GM23248 (cell line): ENCODE data around the gene CCDC51.

Source experiments
- EZH2 ChIP-seq: fragments of 200-600 bp; sonication (generic); IDR thresholded peaks from 2 replicates; pipeline ENCODE4 v1.6.1; 2018; ENCODE audit warnings: antibody characterized with exemption, mild to moderate bottlenecking; ENCODE audit not compliant: insufficient read depth, poor library complexity, severe bottlenecking
- EZH2phosphoT487 ChIP-seq: fragments of 200-600 bp; sonication (generic); IDR thresholded peaks from 2 replicates; pipeline ENCODE4 v1.6.1; 2018; ENCODE audit warnings: antibody characterized with exemption, moderate library complexity, mild to moderate bottlenecking, low read depth; ENCODE audit not compliant: insufficient read depth

DNA sequence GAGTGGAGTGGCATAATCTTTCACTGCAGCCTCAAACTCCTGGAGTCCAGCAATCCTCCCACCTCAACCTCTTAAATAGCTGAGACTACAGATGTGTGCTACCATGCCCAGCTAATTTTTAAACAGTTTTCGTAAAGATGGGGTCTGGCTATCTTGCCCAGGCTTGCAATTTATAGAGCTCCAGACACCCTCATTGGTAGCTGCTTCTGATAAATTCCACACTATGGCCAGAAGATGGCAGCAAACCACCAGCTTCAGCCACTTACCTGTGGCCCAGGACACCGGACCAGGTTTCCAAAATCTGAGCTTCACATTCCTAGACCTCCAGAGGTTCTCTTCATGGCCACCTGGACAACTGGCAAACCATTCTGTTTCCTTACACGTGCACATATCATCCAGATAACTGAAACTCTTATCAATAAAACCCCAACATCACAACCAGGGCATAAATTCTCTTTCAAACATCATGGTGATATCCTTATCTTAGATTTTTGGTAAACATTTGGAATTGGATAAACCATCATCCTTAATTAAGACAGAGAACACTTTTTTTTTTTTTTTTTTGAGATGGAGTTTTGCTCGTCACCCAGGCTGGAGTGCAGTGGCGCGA lies 39.0 kb downstream of the CCDC51 start:
- TF ChIP-seq EZH2phosphoT487 = no peak
- no peak for TF ChIP-seq EZH2
